HG02852 (cell line): ENCODE measurements around the gene LYVE1.

ENCODE experiments used
- ATAC-seq: cut with Tn5 transposase; IDR thresholded peaks from one replicate; pipeline ENCODE4 v1.9.1; 2021; ENCODE audit warnings: mild to moderate bottlenecking, moderate library complexity; ENCODE audit not compliant: unreplicated experiment

LYVE1 gene

DNA sequence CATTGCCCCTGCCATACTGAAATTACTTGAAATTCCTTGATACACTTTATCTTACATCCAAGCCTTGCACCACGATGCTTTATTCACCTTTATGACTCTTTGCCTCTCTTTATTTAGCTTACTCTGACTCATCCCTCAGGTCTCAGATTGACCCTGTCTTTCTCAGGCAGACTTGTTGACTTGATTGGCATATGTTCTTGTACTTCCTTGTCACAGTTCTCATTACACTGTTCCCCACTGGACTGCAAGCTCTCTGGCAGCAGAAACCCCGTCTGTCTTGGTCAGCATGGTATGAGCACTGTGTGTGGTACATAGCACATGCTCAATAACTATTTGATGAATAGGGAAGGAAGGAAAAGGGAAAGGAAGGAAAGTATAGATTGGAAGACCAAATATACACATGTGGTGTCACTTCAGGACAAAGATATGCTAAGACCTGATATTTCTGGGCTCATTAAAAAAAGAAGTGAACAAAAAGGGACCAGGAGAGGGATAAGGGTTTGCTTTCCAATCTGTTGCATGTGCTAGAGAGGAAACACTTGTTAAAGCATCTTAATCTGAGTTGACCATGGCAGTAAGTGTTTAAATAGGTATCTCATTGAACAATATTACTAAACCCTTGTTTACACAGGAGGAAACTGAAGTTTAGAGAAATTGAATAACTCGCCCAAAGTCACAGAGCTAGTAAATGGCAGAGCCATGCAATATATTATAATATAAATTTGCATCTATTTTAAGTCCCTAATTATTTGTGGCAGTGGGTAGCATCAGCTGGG, 7.2 kb downstream of the LYVE1 start:
- no peak for ATAC-seq

- ATAC-seq, result no peak
Observed at GRCh38 chr11:10558288-10558687, 10.2 kb downstream of the LYVE1 start.

DNA sequence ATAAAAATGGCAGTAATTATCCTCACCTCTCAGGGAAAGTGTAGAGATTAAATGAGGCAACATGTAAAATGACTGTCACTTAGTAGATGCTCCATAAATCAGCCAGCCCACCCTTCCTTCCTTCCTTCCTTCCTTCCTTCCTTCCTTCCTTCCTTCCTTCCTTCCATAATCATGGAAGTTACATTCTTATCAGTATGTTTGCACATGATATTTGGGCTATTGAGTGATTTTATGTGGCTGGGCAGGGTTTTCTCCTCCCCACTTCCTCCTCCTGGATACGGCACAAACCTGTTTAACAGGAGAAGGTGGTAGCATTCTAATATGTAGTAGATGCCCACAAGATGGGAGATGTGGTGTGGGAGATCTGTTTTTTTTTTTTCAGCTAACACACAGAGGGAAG, 11.9 kb downstream of the LYVE1 start:
- ATAC-seq, result no peak

DNA sequence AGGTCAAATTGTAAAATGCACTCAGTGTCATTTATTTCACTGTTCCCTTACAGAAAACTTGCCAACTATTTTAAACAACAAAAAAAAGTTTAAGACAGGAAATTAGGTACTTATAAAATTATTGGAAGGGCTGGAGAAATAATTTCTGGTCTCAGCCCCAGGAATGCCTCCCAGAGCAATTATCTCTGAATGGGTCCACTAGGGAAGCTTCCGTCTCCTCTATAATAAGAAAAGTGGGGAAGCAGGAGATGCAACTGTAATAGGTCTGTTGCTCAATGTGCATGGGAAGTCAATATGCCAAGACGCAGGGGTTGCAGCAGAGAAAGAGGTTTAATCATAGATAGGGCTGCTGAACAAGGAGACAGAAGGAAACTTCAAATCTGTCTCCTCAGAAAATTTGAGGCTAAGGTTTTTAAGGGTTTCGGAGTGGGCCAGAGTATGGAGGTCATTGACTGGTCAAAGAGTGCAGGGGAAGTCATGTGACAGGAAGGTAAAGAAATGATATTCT, 16.6 kb downstream of the LYVE1 start:
- no peak for ATAC-seq

GRCh38 chr11:10551290-10551592, 17.2 kb downstream of the LYVE1 start:
- ATAC-seq, result no peak

DNA sequence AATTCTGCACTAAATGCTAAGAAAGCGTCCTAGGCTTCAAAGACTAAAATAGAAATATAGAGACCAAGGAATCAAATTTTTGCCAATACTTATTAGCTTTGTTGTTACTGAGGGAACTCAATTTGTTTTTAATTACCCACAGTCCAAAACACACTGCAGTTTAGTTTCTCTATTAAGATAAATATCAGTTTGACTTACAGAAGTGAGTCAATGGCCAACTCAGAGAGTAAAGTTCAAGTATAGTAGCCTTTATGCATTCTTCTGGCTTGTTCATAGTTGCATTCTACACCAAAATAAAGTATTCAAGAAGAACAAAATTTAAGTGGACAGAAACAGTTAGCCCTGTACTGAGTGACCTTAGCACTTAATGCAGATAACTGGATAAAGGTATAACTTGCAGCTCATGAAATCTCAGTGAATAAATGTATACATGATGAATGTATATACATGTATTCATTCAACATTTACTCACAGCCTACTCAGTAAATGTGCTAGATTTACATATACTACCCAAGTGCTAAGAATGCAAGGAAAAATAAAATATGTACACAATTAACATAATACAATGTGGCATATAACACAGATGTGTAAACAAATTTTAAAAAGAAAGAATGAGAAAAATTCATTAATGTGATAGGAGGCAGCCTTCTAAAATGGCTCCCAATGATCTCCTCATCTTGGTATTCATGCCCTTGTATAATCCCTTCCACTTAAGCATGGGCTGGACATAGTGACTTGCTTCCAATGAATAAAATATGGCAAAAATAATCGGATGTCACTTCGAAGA, 17.8 kb downstream of the LYVE1 start:
- ATAC-seq, result no peak

DNA sequence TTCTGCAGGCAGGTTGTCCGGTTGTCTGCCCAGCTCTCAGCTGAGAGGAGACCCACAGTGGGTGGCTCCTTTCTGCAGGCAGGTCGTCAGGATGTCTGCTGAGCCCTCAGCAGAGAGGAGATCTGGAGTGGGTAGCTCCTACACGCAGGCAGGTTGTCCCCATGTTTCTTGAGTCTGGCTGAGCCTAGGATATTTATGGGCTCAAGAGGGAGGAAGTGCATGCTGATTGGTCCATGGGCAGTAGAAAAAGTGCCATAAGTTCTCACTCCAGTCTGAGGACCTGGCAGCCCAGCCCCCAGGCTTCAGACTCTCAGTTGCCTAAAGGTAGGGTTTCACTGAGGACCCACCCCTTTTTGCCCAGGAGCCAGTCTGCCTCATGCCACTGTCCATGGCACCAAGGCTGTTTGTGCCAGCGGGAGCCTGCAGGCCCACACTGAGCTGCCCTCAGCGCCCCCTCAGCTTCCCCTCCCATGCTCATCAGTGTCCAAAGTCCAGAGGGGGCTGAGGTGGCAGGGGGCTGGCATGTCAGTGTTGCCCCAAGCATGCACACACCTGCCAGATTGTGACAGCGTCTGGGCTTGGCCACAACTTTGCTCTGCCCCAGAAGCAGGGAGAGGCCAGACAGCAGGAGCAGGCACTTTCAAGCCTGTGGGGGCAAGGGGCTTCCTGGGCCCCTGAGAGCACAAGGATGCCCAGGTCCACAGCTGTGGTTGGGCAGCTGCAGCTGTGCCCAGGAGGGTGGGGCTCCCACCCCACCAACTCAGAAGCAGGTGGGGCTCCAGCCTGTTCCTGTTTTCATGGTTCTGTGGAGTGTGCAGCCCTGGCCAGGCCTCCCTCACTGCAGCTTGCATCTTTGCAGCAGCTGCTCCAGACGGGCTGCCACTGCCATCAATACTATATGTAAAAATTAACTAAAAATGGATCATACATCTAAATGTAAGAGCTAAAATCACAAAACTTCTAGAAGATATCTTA, 23.7 kb downstream of the LYVE1 start:
- no peak for ATAC-seq

DNA sequence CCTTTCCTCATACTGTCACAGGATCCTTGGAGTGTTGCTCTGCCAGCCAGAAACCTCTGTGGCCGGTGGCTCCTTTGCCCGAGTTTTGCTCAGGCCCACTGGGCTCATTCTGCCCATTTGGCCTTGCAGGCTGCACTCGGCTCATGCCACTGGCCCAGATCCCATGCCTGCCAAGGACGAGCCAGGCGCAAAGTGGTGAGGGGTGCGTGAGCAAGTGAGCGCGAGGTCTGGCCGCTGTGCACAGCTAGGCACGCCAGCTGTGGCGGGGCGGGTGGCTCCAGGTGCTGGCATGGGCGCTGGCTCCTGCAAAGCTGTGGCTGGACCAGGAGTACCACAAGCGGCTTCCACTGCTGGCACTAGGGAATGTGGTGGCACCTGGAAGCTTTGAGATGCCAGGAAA, 24.7 kb downstream of the LYVE1 start:
- no peak for ATAC-seq

GRCh38 chr11:10542776-10543175, 25.7 kb downstream of the LYVE1 start:
- no peak for ATAC-seq

- ATAC-seq, result no peak
Observed at GRCh38 chr11:10541561-10541930, 26.9 kb downstream of the LYVE1 start.

GRCh38 chr11:10540915-10541560, 27.4 kb downstream of the LYVE1 start, which contains the start of gene RNF141:
Gene RNF141 (minus strand): TSS chr11:10541187. CDS start chr11:10534158, 7,029 bp downstream.
- peak; percentile 98 for ATAC-seq

DNA sequence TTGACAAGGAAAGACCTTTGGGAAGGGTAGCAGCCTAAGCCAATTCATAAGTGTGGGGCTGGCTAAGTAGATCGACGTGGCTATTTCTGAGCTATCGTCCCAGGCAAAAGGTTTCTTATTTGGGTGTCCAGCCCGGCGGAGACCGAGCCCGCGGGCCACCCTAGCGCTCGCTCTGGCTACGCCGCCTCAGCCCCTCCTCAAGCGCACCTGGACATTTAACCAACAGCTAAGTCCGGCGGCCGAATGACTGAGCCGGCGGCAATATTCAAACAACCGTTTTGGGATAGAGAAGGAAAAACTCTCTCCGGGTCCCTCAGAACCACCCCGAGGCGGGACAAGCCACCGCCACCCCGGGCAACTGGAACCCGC, 27.9 kb downstream of the LYVE1 start:
- ATAC-seq, result peak; percentile 35

- ATAC-seq, result no peak
Observed at GRCh38 chr11:10539339-10539738, 29.1 kb downstream of the LYVE1 start.

DNA sequence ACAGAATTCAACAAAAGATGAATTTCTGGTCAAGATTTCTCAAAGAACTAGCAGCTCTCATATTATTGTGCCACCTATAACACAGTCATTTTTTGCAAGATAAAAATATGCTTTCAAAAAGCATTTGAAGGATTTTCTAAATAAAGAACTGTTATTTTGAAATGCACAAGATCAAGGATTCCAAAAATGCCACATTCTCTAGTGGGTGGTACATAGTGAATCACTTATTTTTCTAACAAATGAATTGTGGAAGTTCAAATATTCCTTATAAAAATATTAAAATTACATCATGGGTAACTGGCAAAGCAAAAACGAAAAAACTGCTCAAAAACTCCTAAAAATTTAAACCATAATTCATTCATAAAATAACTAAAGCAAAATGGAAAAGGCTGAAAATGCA, 29.5 kb downstream of the LYVE1 start:
- ATAC-seq, result no peak

- no peak for ATAC-seq
Observed at GRCh38 chr11:10537600-10537999, 30.9 kb downstream of the LYVE1 start.

GRCh38 chr11:10534316-10534715, 34.1 kb downstream of the LYVE1 start:
- ATAC-seq, result no peak

DNA sequence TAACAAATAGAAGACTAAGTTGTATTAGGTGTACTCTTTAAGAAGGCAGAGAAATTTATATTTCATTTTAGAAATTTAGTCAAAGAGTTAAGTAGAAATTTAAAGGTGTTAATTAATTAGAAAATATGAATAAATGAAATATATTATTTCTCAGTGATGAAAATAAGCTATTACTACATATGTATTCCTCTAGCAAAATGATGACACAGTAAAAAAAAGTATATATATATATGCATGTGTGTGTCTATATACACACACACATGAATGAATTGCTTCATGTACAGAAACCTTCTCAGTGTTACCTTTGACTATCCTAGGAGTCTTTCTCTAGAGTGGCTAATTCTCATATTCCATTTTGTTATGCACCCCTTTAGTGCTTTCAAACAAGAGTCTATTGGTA, 35.1 kb downstream of the LYVE1 start:
- no peak for ATAC-seq

DNA sequence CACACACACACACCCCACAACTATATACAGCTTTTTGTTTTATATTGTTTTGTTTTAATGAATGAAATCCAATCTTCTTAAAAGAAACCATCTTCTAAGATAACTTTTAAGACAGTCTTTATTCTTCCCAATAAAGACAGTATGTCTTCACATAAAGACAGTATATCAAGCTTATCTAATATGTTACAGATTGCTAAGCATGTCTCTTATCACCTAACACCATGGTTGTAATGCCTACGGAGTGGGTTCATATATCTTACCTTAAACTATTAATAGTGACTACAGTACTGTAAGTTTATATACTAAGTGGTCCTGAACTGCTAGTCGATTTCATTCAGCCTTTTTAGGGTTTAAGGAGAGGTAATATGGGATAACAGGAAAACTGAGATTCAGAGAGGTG, 35.9 kb downstream of the LYVE1 start:
- ATAC-seq, result no peak

DNA sequence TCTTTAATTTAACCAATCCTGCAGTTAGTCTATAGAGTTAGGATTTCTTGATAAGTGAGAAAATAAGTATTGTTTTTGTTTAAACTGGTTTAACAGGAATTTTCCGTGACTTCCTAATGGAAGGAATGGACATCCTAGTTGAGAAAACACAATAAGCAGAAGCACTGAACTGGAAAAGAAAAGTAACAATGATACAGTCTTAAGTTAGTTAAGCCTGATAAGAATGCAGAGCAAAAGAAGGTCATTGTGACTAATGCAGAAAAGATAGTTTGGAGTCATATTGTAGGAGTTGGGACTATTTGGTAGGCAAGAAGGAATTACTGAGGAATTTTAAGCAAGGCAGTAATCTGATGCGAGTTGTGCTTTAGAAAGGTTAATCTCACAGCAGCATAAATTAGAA, 39.2 kb downstream of the LYVE1 start:
- no peak for ATAC-seq

DNA sequence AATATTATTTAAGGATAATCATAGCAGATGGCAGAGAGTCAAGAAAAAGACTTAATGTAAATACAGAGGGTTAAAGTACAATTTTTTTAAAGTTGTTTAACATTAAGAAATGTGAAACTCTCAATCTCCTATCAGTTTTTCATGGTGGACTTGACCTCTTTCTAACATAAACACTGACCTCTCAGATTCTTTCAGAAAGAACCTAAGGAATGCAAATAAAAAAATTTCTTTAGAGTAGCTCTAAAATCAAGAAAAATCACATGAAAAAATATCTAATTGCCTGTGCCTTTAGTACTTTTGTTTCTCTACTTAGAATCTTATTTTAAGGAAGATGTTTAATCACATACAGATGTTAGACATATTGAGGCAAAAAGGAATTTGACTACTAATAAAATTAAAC, 40.3 kb downstream of the LYVE1 start:
- no peak for ATAC-seq
